Measurements from ENCODE around the gene FSIP1.

DNA sequence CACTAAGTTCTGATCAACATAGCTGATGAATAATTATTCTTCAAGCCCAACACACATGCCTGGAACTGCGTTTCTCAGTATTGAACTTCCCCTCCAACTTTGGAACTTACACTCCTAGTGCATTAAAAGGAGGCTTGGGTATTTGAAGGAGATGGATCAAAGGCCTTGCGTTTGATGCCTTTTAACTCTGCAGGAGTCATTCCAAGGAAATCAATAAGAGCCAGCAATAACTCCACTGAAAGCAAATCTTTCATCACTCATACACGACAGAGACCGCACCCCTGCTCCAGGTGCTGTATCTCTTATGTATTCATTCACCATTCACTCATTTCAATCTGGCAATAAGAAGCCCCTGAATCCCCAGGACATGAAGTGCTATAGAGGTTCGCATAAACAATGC lies 14.0 kb upstream of the FSIP1 start:
- no peak for TF ChIP-seq POLR2A (IDR thresholded peaks at IDR 0.05)
- TF ChIP-seq, protein P1, sequence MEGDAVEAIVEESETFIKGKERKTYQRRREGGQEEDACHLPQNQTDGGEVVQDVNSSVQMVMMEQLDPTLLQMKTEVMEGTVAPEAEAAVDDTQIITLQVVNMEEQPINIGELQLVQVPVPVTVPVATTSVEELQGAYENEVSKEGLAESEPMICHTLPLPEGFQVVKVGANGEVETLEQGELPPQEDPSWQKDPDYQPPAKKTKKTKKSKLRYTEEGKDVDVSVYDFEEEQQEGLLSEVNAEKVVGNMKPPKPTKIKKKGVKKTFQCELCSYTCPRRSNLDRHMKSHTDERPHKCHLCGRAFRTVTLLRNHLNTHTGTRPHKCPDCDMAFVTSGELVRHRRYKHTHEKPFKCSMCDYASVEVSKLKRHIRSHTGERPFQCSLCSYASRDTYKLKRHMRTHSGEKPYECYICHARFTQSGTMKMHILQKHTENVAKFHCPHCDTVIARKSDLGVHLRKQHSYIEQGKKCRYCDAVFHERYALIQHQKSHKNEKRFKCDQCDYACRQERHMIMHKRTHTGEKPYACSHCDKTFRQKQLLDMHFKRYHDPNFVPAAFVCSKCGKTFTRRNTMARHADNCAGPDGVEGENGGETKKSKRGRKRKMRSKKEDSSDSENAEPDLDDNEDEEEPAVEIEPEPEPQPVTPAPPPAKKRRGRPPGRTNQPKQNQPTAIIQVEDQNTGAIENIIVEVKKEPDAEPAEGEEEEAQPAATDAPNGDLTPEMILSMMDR (IDR thresholded peaks at IDR 0.05), result no peak
